ENCODE data around the gene ZNF507.
"Not testable (repeated sequence)": the region's sequence is repeated elsewhere in the genome, so short reads cannot be mapped to it uniquely, and the experiment has no call there.

ZNF507 gene

DNA sequence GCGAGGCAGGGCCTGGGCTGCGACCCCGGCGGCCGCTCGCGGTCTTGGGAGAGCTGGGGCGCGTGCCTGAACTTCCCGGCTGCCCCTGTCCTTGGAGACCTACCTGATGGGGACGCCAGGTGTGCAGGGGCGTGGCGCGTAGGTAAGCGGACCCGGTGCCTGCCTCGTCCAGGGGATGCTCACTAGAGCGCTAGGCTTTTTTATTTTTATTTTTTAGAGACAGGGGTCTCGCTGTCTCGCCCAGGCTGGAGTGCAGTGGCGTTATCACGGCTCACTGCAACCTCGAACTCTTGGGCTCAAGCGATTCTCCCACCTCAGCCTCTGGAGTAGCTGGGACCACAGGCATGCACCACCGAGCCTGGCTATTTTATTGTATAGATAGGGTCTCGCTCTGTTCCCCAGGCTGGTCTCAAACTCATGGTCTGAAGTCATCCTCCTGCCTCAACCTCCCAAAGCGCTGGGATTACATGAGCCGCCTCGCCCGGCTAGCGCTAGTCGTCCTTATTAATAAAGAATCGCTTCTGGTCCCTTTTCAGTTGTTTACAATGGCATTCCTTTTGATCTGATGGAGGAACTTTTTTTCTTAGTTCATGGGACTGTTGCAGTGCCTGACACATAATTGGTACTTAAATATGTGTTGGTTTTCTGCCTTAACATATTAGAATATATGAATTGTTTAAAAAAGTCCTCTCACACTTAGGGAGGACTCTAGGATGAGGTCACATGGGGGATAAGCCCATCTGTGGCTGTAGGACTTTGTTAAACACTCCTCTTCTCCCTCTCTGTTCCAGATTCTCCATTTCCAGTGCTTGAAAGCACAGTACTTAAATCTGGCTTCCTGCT lies 61.0 kb downstream of the ZNF507 start:
- DNase-seq (ENCODE audit: low spot score in 2 of 2) (no peak), ATAC-seq (no peak)
- H3K27ac Mint-ChIP-seq = peak overlapping the region; percentile 93
- H3K4me3 Mint-ChIP-seq = peak overlapping the region; percentile 76
- peaks cover 12% of the 10 kb centered on the region for H3K4me1 Mint-ChIP-seq
- H3K9me3 Mint-ChIP-seq = no peaks in the 10 kb centered on the region
- peaks cover 15% of the 10 kb centered on the region for H3K36me3 Mint-ChIP-seq

- Mint-ChIP-seq H3K36me3 (peaks cover 24% of the 10 kb centered on the region), H3K4me1 (peaks cover 12% of the 10 kb centered on the region)
Measured at GRCh38 chr19:32407004-32407992, 61.9 kb downstream of the ZNF507 start.

DNA sequence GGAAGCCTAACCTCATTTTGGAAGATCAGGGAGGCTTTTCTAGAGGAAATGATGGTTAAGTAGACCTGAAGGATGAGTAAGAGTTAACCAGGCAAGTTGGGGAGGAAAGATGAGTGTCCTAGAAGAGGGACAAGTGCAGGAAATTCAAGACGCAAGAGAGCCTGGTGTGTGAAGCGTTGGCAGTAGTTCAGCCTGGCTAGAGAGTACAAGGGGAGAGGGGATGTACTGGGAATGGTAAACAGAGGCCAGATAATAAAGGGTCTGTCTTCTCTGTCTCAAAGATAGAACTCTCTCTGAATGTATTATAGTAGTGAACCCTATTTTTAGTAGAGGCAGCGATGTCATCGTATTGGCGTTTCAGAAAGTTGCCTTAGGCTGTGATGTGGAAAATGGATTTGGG lies 69.8 kb downstream of the ZNF507 start:
- Mint-ChIP-seq H3K4me1 (peaks cover 6% of the 10 kb centered on the region), H3K27ac (no peak overlapping the region), H3K36me3 (peaks cover 33% of the 10 kb centered on the region), H3K4me3 (no peak overlapping the region), H3K9me3 (no peaks in the 10 kb centered on the region)
- no peak for ATAC-seq
- no peak for DNase-seq (ENCODE audit: low spot score in 2 of 2)

More at GRCh38 chr19:32407004-32407992, 61.9 kb downstream of the ZNF507 start:
- Mint-ChIP-seq H3K27ac (peak overlapping the region; percentile 93), H3K4me3 (peak overlapping the region; percentile 76), H3K9me3 (no peaks in the 10 kb centered on the region)
- no peak for ATAC-seq
- no peak for DNase-seq (ENCODE audit: low spot score in 2 of 2)

- ATAC-seq (no peak), DNase-seq (ENCODE audit: low spot score in 2 of 2) (no peak)
- Mint-ChIP-seq H3K4me1 (peaks cover 6% of the 10 kb centered on the region), H3K9me3 (no peaks in the 10 kb centered on the region), H3K4me3 (no peak overlapping the region), H3K27ac (no peak overlapping the region), H3K36me3 (peaks cover 30% of the 10 kb centered on the region)
Measured at GRCh38 chr19:32415669-32416068, 70.3 kb downstream of the ZNF507 start.

DNA sequence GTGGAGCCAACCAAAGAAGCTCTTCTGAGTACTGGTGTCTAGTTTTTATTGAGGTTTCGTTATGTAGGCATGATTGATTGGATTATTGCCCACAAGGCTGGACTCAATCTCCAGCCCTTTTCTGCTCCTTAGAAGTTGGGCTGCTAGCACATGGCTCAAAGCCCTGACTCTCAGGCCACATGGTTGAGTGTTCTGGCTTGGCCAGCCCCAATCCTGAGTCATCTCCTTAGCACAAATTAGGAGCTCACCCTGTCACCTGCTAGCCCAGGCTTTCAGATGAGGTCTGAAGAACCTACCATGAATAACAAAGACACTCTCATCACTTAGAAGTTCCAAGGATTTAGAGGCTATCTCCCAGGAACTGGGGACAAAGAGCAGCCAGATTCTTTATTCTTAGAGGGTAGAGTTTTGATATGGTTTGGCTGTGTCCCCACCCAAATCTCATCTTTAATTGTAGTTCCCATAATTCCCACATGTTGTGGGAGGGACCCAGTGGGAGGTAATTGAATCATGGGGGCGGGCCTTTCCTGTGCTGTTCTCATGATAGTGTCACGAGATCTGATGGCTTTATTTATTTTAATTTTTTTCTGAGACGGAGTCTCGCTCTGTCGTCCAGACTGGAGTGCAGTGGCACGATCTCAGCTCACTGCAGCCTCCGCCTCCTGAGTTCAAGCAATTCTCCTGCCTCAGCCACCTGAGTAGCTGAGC lies 71.5 kb downstream of the ZNF507 start:
- Mint-ChIP-seq H3K9me3 (no peaks in the 10 kb centered on the region), H3K27ac (no peak overlapping the region), H3K4me3 (no peak overlapping the region), H3K4me1 (peaks cover 9% of the 10 kb centered on the region), H3K36me3 (peaks cover 18% of the 10 kb centered on the region)
- ATAC-seq (no peak), DNase-seq (ENCODE audit: low spot score in 2 of 2) (no peak)

GRCh38 chr19:32418155-32418554 lies 72.7 kb downstream of the ZNF507 start:
- Mint-ChIP-seq H3K4me3 (no peak overlapping the region), H3K27ac (no peak overlapping the region), H3K36me3 (peaks cover 5% of the 10 kb centered on the region), H3K4me1 (peaks cover 14% of the 10 kb centered on the region), H3K9me3 (no peaks in the 10 kb centered on the region)
- ATAC-seq (no peak), DNase-seq (ENCODE audit: low spot score in 2 of 2) (no peak)

GRCh38 chr19:32421589-32422361 lies 76.4 kb downstream of the ZNF507 start:
- ATAC-seq (no peak), DNase-seq (ENCODE audit: low spot score in 2 of 2) (no peak)
- Mint-ChIP-seq H3K4me1 (peaks cover 9% of the 10 kb centered on the region), H3K27ac (peak overlapping the region; percentile 1), H3K4me3 (no peak overlapping the region), H3K36me3 (no peaks in the 10 kb centered on the region), H3K9me3 (no peaks in the 10 kb centered on the region)

DNA sequence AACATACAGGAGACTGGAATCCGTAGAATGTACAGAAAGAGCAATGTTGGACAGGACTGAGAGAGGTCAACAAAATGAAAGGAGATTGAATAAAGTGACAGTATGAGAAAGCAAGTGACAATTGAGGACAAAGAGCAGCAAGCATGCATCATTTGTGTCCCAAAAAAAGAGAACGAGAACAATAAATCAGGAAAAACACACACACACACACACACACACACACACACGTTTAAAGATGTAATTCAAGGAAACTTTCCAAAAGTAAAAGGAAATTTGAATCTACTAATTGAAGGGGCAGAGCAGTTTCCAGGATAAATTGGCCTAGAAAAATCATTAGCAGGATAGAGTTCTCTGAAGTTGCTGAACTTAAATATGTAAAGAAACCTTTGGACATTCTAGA lies 77.0 kb downstream of the ZNF507 start:
- peak overlapping the region; percentile 1 for H3K27ac Mint-ChIP-seq
- H3K4me1 Mint-ChIP-seq = peaks cover 9% of the 10 kb centered on the region
- no peaks in the 10 kb centered on the region for H3K9me3 Mint-ChIP-seq
- DNase-seq (ENCODE audit: low spot score in 2 of 2) (no peak), ATAC-seq (no peak)
- H3K36me3 Mint-ChIP-seq = no peaks in the 10 kb centered on the region
- H3K4me3 Mint-ChIP-seq = no peak overlapping the region

GRCh38 chr19:32423944-32424343 lies 78.5 kb downstream of the ZNF507 start:
- DNase-seq (ENCODE audit: low spot score in 2 of 2); H3K4me3 Mint-ChIP-seq; H3K4me1 Mint-ChIP-seq; H3K36me3 Mint-ChIP-seq; ATAC-seq; H3K9me3 Mint-ChIP-seq; H3K27ac Mint-ChIP-seq: not testable (repeated sequence)

- H3K9me3 Mint-ChIP-seq = no peaks in the 10 kb centered on the region
- H3K4me3 Mint-ChIP-seq = no peak overlapping the region
- no peak overlapping the region for H3K27ac Mint-ChIP-seq
- DNase-seq (ENCODE audit: low spot score in 2 of 2) = no peak
- H3K36me3 Mint-ChIP-seq = no peaks in the 10 kb centered on the region
- H3K4me1 Mint-ChIP-seq = no peaks in the 10 kb centered on the region
- no peak for ATAC-seq
Measured at GRCh38 chr19:32427536-32427935, 82.1 kb downstream of the ZNF507 start.

GRCh38 chr19:32436692-32437091 lies 91.3 kb downstream of the ZNF507 start:
- DNase-seq (ENCODE audit: low spot score in 2 of 2) (no peak), ATAC-seq (no peak)
- Mint-ChIP-seq H3K4me3 (no peak overlapping the region), H3K36me3 (no peaks in the 10 kb centered on the region), H3K27ac (no peak overlapping the region), H3K9me3 (no peaks in the 10 kb centered on the region), H3K4me1 (no peaks in the 10 kb centered on the region)

DNA sequence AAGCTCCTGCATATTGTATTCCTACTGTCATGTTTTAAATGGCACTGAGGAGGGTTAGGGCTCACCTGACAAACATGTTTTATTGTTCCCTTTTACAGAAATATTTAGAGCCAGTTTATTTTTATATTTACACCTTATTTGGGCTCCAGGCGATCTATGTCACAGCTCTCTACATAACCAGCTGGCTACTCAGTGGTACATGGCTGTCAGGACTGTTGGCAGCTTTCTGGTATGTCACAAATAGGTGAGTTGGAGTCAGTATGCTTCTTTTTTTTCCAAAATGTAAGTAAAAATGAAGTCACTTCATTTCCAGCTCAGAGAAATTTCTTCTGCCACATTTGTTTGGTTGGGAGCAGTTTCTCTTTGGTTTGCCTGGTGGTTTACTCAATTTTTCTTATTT lies 91.7 kb downstream of the ZNF507 start:
- no peak overlapping the region for H3K4me3 Mint-ChIP-seq
- no peak overlapping the region for H3K27ac Mint-ChIP-seq
- H3K36me3 Mint-ChIP-seq = no peaks in the 10 kb centered on the region
- no peaks in the 10 kb centered on the region for H3K4me1 Mint-ChIP-seq
- no peak for DNase-seq (ENCODE audit: low spot score in 2 of 2)
- no peak for ATAC-seq
- no peaks in the 10 kb centered on the region for H3K9me3 Mint-ChIP-seq

Data from stimulated activated effector memory CD8-positive, alpha-beta T cell treated with anti-CD3 and anti-CD28 coated beads, Interleukin-12 subunit alpha, Interleukin-12 subunit beta, amount 100 ng/mL, for 72 hours (primary cell).